ENCODE data around the gene CFHR1.
"Not testable (repeated sequence)": the region's sequence is repeated elsewhere in the genome, so short reads cannot be mapped to it uniquely, and the experiment has no call there.

CFHR1 gene

GRCh38 chr1:196819531-196819930 lies at the start of gene CFHR1:
Gene CFHR1, plus strand, starts transcription at chr1:196819731. Its CDS starts 114 bp downstream, at chr1:196819845.
- DNase-seq (ENCODE audit: low read depth) = not testable (repeated sequence)

DNA sequence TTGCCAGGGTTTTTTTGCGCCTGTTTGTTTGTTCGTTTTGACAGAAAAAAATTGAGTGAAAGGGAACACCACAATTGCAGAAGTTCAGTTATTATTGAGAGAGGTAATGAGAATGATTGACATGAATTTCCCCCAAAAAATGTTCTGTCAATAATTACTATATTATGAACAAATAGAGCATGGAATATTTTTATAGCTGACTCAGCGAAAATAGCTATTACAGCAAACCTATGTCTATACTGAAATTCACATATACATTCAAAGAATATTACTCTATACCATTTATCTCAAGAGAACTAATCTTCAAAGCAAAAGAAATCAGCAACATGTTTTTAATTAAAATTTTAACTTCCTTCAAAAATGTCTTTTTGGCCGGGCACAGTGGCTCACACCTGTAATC lies 49.7 kb upstream of the CFHR1 start:
- not testable (repeated sequence) for H3K4me3 ChIP-seq (ENCODE audit: control insufficient read depth, low read depth, low read length); DNase-seq (ENCODE audit: low read depth)

More at GRCh38 chr1:196819531-196819930, at the start of gene CFHR1:
- not testable (repeated sequence) for H3K4me3 ChIP-seq (ENCODE audit: control insufficient read depth, low read depth, low read length)

DNA sequence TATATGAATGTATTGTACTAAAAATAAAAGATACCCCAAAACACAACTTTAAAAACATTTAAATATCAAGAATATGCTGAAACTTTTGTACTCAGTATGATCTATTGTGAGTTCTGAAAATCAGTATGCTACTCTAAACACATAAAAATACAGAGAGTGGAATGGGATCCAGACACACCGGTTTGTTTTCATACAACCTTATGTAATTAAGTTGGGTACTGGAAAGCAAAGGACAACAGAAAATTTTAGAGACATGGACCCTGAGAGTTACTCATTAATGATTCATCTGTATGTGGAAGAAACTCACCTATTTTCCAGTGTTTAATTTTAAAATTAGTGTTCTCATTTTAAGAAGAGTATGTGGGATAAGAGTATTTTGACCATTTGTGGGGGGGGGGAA lies 45.8 kb upstream of the CFHR1 start:
- no peak overlapping the region for H3K4me3 ChIP-seq (ENCODE audit: control insufficient read depth, low read depth, low read length)
- TF ChIP-seq CTCF (conservative IDR thresholded peaks at IDR 0.05; ENCODE audit: control insufficient read depth, insufficient read depth, low read depth, low read length) = no peak
- DNase-seq (ENCODE audit: low read depth) = no peak

- TF ChIP-seq CTCF (conservative IDR thresholded peaks at IDR 0.05; ENCODE audit: control insufficient read depth, insufficient read depth, low read depth, low read length) = no peak
- no peak for DNase-seq (ENCODE audit: low read depth)
- no peak overlapping the region for H3K4me3 ChIP-seq (ENCODE audit: control insufficient read depth, low read depth, low read length)
Observed at GRCh38 chr1:196774175-196774574, 45.4 kb upstream of the CFHR1 start.

- DNase-seq (ENCODE audit: low read depth) = no peak
- TF ChIP-seq CTCF (conservative IDR thresholded peaks at IDR 0.05; ENCODE audit: control insufficient read depth, insufficient read depth, low read depth, low read length) = no peak
- no peak within 1 kb of the TSS for H3K4me3 ChIP-seq (ENCODE audit: control insufficient read depth, low read depth, low read length)
Observed at GRCh38 chr1:196774603-196775002, 44.9 kb upstream of the CFHR1 start, which contains the start of gene CFHR3. Gene CFHR3, plus strand, starts transcription at chr1:196774840. Its CDS starts 47 bp downstream, at chr1:196774887.

DNA sequence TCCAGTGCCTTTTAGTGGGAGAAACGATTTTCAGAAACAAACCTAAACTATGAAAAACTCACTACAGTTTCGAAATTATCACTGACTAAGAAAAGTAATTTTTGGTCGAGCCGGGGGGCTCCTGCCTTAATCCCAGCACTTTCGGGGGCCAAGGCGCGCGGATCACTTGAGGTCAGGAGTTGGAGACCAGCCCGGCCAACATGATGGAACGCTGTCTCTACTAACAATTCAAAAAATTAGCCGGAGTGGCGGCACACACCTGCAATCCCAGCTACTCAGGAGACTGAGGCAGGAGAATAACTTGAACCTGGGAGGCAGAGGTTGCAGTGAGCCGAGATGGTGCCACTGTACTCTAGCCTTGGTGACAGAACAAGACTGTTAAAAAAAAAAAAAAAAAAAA lies 41.9 kb upstream of the CFHR1 start:
- TF ChIP-seq CTCF (conservative IDR thresholded peaks at IDR 0.05; ENCODE audit: control insufficient read depth, insufficient read depth, low read depth, low read length) = no peak
- no peak overlapping the region for H3K4me3 ChIP-seq (ENCODE audit: control insufficient read depth, low read depth, low read length)
- no peak for DNase-seq (ENCODE audit: low read depth)

DNA sequence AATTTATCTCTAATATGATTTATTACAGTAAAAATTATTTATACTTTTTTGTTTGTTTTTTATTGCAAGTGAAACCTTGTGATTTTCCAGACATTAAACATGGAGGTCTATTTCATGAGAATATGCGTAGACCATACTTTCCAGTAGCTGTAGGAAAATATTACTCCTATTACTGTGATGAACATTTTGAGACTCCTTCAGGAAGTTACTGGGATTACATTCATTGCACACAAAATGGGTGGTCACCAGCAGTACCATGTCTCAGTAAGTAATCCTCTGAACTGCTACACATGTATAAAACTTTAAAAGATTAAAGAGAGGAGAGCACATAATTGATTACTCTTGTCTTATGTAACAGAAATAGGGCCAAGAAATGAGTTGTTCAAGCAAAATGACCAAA lies 40.4 kb upstream of the CFHR1 start:
- no peak for TF ChIP-seq CTCF (conservative IDR thresholded peaks at IDR 0.05; ENCODE audit: control insufficient read depth, insufficient read depth, low read depth, low read length)
- DNase-seq (ENCODE audit: low read depth) = no peak
- H3K4me3 ChIP-seq (ENCODE audit: control insufficient read depth, low read depth, low read length) = no peak overlapping the region

DNA sequence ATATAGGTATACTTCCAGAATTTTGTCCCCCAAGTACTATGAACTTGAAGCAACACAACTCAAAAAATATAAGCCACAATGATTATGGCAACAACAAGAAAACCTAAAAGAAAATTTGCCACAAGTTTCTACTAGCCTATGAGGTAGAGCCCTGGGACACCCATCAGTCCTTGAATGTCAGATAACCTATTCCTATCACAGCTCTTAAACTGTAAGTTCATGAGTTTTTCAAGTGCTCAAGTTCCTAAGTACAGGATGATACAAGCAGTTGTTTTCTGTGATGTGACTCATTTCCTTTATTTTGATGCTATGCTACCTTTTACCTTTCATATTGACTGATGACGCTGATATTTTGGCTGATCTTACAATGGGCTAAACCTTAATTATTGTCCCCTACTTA lies 28.3 kb upstream of the CFHR1 start:
- not testable (repeated sequence) for DNase-seq (ENCODE audit: low read depth); H3K4me3 ChIP-seq (ENCODE audit: control insufficient read depth, low read depth, low read length)

DNA sequence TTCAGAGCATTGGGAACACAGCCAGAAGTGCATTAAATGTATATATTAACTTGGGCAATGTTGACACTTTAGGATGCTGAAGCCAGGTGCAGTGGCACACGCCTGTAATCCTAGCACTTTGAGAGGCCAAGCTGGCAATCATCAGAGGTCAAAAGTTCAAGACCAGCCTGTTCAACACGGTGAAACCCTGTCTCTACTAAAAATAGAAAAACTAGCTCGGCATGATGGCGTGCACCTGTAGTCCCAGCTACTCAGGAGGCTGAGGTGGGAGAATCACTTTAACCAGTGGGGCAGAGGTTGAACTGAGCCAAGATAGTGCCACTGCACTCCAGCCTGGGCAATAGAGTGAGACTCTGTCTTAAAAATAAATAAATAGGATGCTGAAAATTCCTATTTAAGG lies 25.4 kb upstream of the CFHR1 start:
- not testable (repeated sequence) for DNase-seq (ENCODE audit: low read depth); H3K4me3 ChIP-seq (ENCODE audit: control insufficient read depth, low read depth, low read length)

All from fibroblast of mammary gland (primary cell).